Tibial nerve (tissue), 3 donors: ENCODE data around the gene UCN3.

Experiments
- CTCF ChIP-seq, 5 experiments: fragments of 200-600 bp in 3 of 5; fragments of 450-650 bp in 2 of 5; sonication (generic) in 3 of 5; IDR thresholded peaks; one replicate each; pipeline ENCODE4 v1.5.1; 2016 to 2019; ENCODE audit warnings: antibody characterized with exemption in 5 of 5, mild to moderate bottlenecking in 3 of 5, moderate library complexity in 2 of 5
- POLR2A ChIP-seq, 2 donors: fragments of 450-650 bp; IDR thresholded peaks; one replicate each; pipeline ENCODE4 v1.6.1; 2017; ENCODE audit warnings: antibody characterized with exemption in 2 of 2, mild to moderate bottlenecking in 2 of 2, moderate library complexity in 2 of 2

DNA sequence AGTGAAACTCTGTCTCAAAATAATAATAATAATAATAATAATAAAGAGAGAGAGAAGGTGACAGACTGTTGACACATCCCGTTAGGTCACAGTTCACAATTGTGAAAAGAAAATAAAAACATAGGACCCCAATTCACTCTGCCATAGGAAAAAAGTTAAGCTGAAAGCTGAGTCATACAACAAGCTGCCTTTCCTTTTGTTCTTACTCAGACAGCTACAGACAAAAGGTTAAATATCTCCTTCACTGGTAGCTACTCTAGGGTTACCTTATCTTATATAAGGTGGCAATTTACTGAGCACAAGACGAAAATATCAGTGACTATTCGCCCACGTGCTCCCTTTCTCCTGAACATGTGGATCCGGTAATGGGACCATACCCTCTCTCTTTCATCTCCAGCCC is 22.4 kb downstream of the UCN3 start:
- TF ChIP-seq CTCF (IDR thresholded peaks at IDR 0.05) (no peak), POLR2A (IDR thresholded peaks at IDR 0.05) (no peak)
